ENCODE measurements around the gene SPECC1L.

DNA sequence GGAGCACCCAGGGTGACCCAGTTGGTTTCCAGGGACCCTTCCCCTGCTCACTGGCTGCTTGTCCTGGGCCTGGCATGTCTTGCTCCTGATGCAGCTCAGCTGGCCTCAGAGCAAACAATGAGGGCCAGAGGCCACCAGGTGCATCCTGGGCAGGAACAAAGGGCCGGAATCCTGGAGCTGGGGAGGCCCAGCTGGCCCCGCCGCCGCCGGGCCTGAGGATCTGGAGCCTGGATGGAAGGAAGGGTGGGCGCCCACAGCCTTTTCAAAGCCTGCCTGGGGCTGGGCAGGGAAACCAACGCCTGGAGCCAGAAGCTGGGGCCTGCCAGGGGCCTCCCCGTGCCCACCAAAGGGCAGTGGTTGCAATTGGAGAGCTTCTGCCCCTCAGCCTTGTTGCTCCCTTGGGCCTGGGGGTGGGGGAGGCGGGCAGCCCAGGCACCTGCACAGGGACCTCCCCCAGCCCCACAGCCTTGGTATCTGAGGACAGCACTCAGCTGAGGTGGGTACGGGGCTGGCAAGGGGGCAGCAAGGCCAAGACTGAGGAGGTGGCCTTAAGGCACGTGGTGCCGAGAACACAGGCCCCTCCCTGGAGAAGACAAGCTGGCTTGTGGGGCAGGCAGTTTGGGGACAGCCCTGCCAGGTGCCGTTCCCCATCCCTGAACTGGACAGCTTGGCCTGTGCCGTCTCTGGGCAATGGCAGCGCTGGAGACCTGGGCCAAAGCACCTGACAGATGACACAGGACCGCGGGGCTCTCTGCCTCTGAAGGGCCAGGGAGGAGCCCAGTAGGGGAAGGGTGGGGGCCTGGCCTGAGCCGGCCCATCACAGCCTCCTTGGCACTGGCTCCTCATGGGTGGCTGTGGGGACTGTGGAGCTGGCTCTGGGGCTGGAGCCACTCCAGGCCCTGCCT lies 149.7 kb downstream of the SPECC1L start:
- TF ChIP-seq, protein P1, sequence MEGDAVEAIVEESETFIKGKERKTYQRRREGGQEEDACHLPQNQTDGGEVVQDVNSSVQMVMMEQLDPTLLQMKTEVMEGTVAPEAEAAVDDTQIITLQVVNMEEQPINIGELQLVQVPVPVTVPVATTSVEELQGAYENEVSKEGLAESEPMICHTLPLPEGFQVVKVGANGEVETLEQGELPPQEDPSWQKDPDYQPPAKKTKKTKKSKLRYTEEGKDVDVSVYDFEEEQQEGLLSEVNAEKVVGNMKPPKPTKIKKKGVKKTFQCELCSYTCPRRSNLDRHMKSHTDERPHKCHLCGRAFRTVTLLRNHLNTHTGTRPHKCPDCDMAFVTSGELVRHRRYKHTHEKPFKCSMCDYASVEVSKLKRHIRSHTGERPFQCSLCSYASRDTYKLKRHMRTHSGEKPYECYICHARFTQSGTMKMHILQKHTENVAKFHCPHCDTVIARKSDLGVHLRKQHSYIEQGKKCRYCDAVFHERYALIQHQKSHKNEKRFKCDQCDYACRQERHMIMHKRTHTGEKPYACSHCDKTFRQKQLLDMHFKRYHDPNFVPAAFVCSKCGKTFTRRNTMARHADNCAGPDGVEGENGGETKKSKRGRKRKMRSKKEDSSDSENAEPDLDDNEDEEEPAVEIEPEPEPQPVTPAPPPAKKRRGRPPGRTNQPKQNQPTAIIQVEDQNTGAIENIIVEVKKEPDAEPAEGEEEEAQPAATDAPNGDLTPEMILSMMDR (IDR thresholded peaks at IDR 0.05): no peak
- no peak for TF ChIP-seq POLR2A (IDR thresholded peaks at IDR 0.05)

Measured in uterus (tissue), 2 donors.